Endothelial cell of umbilical vein (primary cell): Measurements from ENCODE around the gene KCNQ1OT1. TPM values are rescaled to one million over a fixed set of nuclear protein-coding genes. Genes with fewer than 3 reads are reported as not detected.

ENCODE experiments used
- BruUV-seq: library from RNA; stranded (reverse); fragments of 400-500 nt; replicated peaks from 2 replicates; lab custom pipeline; 2021; lab: Mats Ljungman, UMichigan
- CTCF ChIA-PET: fragments of 300-600, 350-600 bp; sonication (Branson Sonifier 250); formaldehyde crosslinking; loops from one replicate; lab custom pipeline; 2021; ENCODE audit warnings: antibody characterized with exemption, inconsistent platforms; lab: Charles Lee
- POLR2A ChIA-PET: fragments of 300-600, 350-600 bp; sonication (Branson Sonifier 250); formaldehyde crosslinking; loops from one replicate; lab custom pipeline; 2021; ENCODE audit warnings: antibody characterized with exemption, inconsistent platforms; lab: Charles Lee
- DNase-seq: peaks from one replicate; pipeline ENCODE4 v3.0.0-alpha.2; 2011; ENCODE audit warnings: low read depth, low spot score
- FAIRE-seq: peaks from 2 replicates; lab custom pipeline; 2011; peaks lifted over from hg19 to GRCh38; lab: Jason Lieb, UNC
- H2AFZ ChIP-seq: 2 replicates; pipeline ENCODE4 v1.6.0; 2012; ENCODE audit warnings: low read depth, low read length, control low read depth, inconsistent platforms
- H3K27ac ChIP-seq: 2 replicates; pipeline ENCODE4 v1.5.1; 2011; ENCODE audit warnings: low read depth, mild to moderate bottlenecking, control low read depth, low read length, moderate library complexity; ENCODE audit not compliant: insufficient read depth
- H3K27me3 ChIP-seq, 2 experiments: 2 replicates each; pipeline versions ENCODE4 v1.6.0 to v1.6.1; 2011; ENCODE audit warnings: low read length in 2 of 2, mixed read lengths in 1 of 2; ENCODE audit not compliant: control insufficient read depth in 2 of 2, insufficient read depth in 2 of 2
- H3K36me3 ChIP-seq, 2 experiments: 2 replicates in 1 of 2; 3 replicates in 1 of 2; pipeline ENCODE4 v1.5.1; 2011; ENCODE audit warnings: low read length in 2 of 2, mild to moderate bottlenecking in 1 of 2, moderate library complexity in 1 of 2; ENCODE audit not compliant: control insufficient read depth in 2 of 2, insufficient read depth in 2 of 2; ENCODE audit errors: extremely low read depth in 1 of 2
- H3K4me1 ChIP-seq: 3 replicates; pipeline ENCODE4 v1.5.1; 2011; ENCODE audit warnings: mild to moderate bottlenecking, low read length; ENCODE audit not compliant: control insufficient read depth, insufficient read depth; ENCODE audit errors: extremely low read depth
- H3K4me2 ChIP-seq: 2 replicates; pipeline ENCODE4 v1.6.1; 2011; ENCODE audit warnings: low read length, control low read depth, mixed read lengths; ENCODE audit not compliant: insufficient read depth
- H3K4me3 ChIP-seq, 3 experiments: fragments of 200-600 bp in 1 of 3; sonication (generic), shearing (Covaris generic) in 1 of 3; replicated peaks in 1 of 3; 2 replicates each; pipeline ENCODE4 v1.5.1; 2011 to 2016; ENCODE audit warnings: control low read depth in 3 of 3, low read length in 3 of 3, mild to moderate bottlenecking in 2 of 3, inconsistent platforms in 1 of 3, low read depth in 1 of 3, moderate library complexity in 1 of 3; ENCODE audit not compliant: insufficient read depth in 1 of 3
- H3K79me2 ChIP-seq: 2 replicates; pipeline ENCODE4 v1.6.0; 2012; ENCODE audit warnings: low read length, inconsistent platforms; ENCODE audit not compliant: control insufficient read depth, insufficient read depth
- H3K9ac ChIP-seq: replicated peaks from 2 replicates; pipeline ENCODE3; 2011; ENCODE audit warnings: low read length, control low read depth; ENCODE audit not compliant: insufficient read depth; ENCODE audit errors: extremely low read depth
- H3K9me1 ChIP-seq: replicated peaks from 3 replicates; pipeline ENCODE4 v1.6.0; 2011; ENCODE audit warnings: mild to moderate bottlenecking, low read length; ENCODE audit not compliant: control insufficient read depth, insufficient read depth; ENCODE audit errors: extremely low read depth
- H3K9me3 ChIP-seq: replicated peaks from 2 replicates; pipeline ENCODE4 v1.5.1; 2012; ENCODE audit warnings: low read length, inconsistent platforms; ENCODE audit not compliant: control insufficient read depth, insufficient read depth
- H4K20me1 ChIP-seq: replicated peaks from 2 replicates; pipeline ENCODE3; 2011; ENCODE audit warnings: mild to moderate bottlenecking, low read length; ENCODE audit not compliant: control insufficient read depth, insufficient read depth; ENCODE audit errors: extremely low read depth
- EZH2 ChIP-seq: IDR thresholded peaks from 2 replicates; pipeline ENCODE4 v1.6.1; 2012; ENCODE audit warnings: borderline replicate concordance, low read depth, mild to moderate bottlenecking, moderate library complexity, low read length, inconsistent platforms; ENCODE audit not compliant: severe bottlenecking
- FOS ChIP-seq: IDR thresholded peaks from 2 replicates; pipeline ENCODE4 v1.6.1; 2011; ENCODE audit warnings: mild to moderate bottlenecking, low read length, moderate library complexity, borderline replicate concordance; ENCODE audit not compliant: insufficient read depth
- GATA2 ChIP-seq: IDR thresholded peaks from 2 replicates; pipeline ENCODE4 v1.7.0; 2011; ENCODE audit warnings: low read depth, mild to moderate bottlenecking, moderate library complexity, mixed read lengths, low read length; ENCODE audit not compliant: insufficient read length, insufficient read depth
- JUN ChIP-seq: IDR thresholded peaks from 2 replicates; pipeline ENCODE4 v1.6.1; 2011; ENCODE audit warnings: borderline replicate concordance, low read depth; ENCODE audit not compliant: insufficient read length, insufficient read depth
- MYC ChIP-seq: IDR thresholded peaks from one replicate; pipeline ENCODE4 v1.6.1; 2011; ENCODE audit warnings: mild to moderate bottlenecking, low read depth, low read length
- POLR2A ChIP-seq: IDR thresholded peaks from 2 replicates; pipeline ENCODE4 v1.6.1; 2012; ENCODE audit warnings: low read depth, mild to moderate bottlenecking, control low read depth, low read length
- POLR2AphosphoS5 ChIP-seq: IDR thresholded peaks from 2 replicates; pipeline ENCODE4 v1.6.1; 2012; ENCODE audit warnings: low read depth, mild to moderate bottlenecking, control low read depth, low read length, moderate library complexity; ENCODE audit not compliant: insufficient read depth
- dilution Hi-C: fragments of 300-500 bp; cut with MboI; formaldehyde crosslinking; loops from one replicate; pipeline ENCODE4 v1.15.0; 2019; ENCODE audit warnings: low sequenced_read_pairs; ENCODE audit not compliant: extremely low pct_ligation_motif_present
- intact Hi-C: fragments of 100-400 bp; cut with micrococcal nuclease; formaldehyde crosslinking; loops from one replicate; pipeline ENCODE4 v1.10.0; 2022
- polyA plus RNA-seq, 4 experiments: library from polyadenylated mRNA; depleted of rRNA in 3 of 4; stranded (reverse) in 3 of 4; unstranded in 1 of 4; fragments of >200 nt; gene quantifications; 2 replicates each; pipeline versions ENCODE4 v1.2.1 to v1.2.3, GENCODE V29; 2011 to 2012; ENCODE audit warnings: missing spikeins in 1 of 4
- total RNA-seq: library from RNA; stranded (reverse); gene quantifications from 2 replicates; pipeline ENCODE4 v1.2.3, GENCODE V29; 2021
- TF ChIP-seq, protein P1 (sequence below), 2 donors: IDR thresholded peaks; 1 replicate in 1 of 2; 2 replicates in 1 of 2; pipeline ENCODE4 v1.5.1; 2011; ENCODE audit warnings: low read length in 2 of 2, mild to moderate bottlenecking in 2 of 2, moderate library complexity in 2 of 2, control low read depth in 1 of 2, inconsistent platforms in 1 of 2, low read depth in 1 of 2; ENCODE audit not compliant: insufficient read depth in 1 of 2; ENCODE audit errors: extremely low read depth in 1 of 2
- TF ChIP-seq, protein P2 (sequence below): IDR thresholded peaks from 2 replicates; pipeline ENCODE4 v1.6.1; 2011; ENCODE audit not compliant: insufficient read depth, insufficient read length

The KCNQ1OT1 gene
- total and polyA plus RNA-seq, 2 donors (not counting 3 experiments of a cell fraction or from before 2014, with no cell fraction given) = 0.11 to 1.8 TPM

DNA sequence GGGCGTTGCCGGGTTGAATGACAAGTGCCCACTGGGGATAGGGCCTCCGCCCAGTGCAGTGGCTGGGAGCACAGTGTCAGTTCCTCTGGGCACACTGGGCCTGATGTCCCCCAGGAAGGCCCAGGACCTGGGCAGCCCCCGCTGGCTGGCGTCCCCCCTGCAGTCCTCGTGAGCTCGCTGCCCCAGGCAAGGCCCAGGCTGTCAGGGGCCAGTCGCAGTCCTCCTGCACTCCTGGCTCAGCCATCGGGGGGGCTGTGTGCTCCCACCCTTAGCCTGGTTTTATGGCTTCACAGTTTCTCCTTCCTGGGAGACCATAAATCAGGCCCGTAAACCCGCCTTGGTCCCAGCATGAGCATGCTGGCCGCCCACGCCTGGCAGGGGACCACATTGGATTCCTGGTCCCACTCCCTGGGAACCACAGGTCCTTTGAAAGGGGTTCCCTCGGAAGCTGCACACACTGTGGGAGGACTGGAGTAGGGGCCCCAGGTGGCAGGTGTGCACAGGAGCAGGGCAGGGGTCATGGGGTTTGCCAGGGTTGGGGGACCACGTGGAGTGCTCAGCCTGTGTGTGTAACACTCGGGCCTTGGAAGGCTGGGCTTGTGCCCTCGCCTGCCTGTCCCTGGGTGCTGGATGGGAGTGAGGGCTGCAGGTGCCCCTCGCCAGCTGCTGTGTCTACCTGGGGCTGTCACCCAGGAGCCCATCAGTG, 113.6 kb downstream of the KCNQ1OT1 start:
- dilution Hi-C loops = no loop called here
- no peak overlapping the region for H2AFZ ChIP-seq
- H3K9me3 ChIP-seq = no peaks in the 10 kb centered on the region
- H3K27me3 ChIP-seq = no peaks in the 10 kb centered on the region
- DNase-seq (no peak), FAIRE-seq (no peak)
- no peak overlapping the region for H3K4me3 ChIP-seq
- H3K27ac ChIP-seq = no peak overlapping the region
- H3K4me2 ChIP-seq = no peak overlapping the region
- no peaks in the 10 kb centered on the region for H3K9me1 ChIP-seq
- no peaks in the 10 kb centered on the region for H3K36me3 ChIP-seq
- TF ChIP-seq EZH2 = no peak
- TF ChIP-seq MYC = no peak
- no peak for TF ChIP-seq POLR2AphosphoS5
- TF ChIP-seq, protein P1, sequence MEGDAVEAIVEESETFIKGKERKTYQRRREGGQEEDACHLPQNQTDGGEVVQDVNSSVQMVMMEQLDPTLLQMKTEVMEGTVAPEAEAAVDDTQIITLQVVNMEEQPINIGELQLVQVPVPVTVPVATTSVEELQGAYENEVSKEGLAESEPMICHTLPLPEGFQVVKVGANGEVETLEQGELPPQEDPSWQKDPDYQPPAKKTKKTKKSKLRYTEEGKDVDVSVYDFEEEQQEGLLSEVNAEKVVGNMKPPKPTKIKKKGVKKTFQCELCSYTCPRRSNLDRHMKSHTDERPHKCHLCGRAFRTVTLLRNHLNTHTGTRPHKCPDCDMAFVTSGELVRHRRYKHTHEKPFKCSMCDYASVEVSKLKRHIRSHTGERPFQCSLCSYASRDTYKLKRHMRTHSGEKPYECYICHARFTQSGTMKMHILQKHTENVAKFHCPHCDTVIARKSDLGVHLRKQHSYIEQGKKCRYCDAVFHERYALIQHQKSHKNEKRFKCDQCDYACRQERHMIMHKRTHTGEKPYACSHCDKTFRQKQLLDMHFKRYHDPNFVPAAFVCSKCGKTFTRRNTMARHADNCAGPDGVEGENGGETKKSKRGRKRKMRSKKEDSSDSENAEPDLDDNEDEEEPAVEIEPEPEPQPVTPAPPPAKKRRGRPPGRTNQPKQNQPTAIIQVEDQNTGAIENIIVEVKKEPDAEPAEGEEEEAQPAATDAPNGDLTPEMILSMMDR (IDR thresholded peaks at IDR 0.05; ENCODE audit: extremely low read depth in 1 of 2, insufficient read depth in 1 of 2, low read depth in 1 of 2, low read length in 2 of 2) = no peak
- TF ChIP-seq FOS = no peak
- TF ChIP-seq, protein P2, sequence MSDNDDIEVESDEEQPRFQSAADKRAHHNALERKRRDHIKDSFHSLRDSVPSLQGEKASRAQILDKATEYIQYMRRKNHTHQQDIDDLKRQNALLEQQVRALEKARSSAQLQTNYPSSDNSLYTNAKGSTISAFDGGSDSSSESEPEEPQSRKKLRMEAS = no peak
- TF ChIP-seq GATA2 = no peak
- TF ChIP-seq JUN = no peak
- TF ChIP-seq POLR2A = no peak
- no peaks in the 10 kb centered on the region for H4K20me1 ChIP-seq
- ChIA-PET CTCF (no interaction called here), POLR2A (no interaction called here)
- H3K79me2 ChIP-seq = no peaks in the 10 kb centered on the region
- H3K4me1 ChIP-seq = no peaks in the 10 kb centered on the region
- intact Hi-C loops = no loop called here
- BruUV-seq = no TSS peak
- no peak overlapping the region for H3K9ac ChIP-seq
